Measurements from ENCODE around the gene PACS2.

DNA sequence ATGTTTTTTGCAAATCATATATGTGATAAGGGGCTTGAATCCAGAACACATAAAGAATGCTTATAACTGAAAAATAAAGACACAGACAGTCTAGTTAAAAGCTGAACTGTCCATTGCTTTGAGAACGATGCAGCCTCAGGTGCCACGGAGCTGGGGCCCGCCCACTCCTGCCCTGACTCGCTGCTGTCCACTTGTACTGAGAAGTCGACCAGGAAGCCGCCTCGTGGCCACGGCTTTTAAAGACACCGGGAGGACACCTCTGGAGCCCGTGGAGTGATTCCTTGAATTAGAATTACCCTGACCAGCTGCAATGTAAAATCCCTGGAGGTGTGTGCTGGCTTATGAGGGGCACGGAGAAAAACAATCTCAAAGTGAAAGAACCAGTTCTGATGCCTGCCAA is 59.8 kb downstream of the PACS2 start:
- TF ChIP-seq, protein P1, sequence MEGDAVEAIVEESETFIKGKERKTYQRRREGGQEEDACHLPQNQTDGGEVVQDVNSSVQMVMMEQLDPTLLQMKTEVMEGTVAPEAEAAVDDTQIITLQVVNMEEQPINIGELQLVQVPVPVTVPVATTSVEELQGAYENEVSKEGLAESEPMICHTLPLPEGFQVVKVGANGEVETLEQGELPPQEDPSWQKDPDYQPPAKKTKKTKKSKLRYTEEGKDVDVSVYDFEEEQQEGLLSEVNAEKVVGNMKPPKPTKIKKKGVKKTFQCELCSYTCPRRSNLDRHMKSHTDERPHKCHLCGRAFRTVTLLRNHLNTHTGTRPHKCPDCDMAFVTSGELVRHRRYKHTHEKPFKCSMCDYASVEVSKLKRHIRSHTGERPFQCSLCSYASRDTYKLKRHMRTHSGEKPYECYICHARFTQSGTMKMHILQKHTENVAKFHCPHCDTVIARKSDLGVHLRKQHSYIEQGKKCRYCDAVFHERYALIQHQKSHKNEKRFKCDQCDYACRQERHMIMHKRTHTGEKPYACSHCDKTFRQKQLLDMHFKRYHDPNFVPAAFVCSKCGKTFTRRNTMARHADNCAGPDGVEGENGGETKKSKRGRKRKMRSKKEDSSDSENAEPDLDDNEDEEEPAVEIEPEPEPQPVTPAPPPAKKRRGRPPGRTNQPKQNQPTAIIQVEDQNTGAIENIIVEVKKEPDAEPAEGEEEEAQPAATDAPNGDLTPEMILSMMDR (conservative IDR thresholded peaks at IDR 0.05; ENCODE audit: low read length), result no peak
- TF ChIP-seq EZH2phosphoT487 (IDR thresholded peaks at IDR 0.05; ENCODE audit: borderline replicate concordance), result no peak
